SH-SY5Y (cell line): ENCODE data around the gene DBP.

Experiments
- GATA2 ChIP-seq: IDR thresholded peaks from 2 replicates; pipeline ENCODE4 v1.6.1; 2011; ENCODE audit warnings: mild to moderate bottlenecking, low read depth, low read length
- GATA3 ChIP-seq: IDR thresholded peaks from 2 replicates; pipeline ENCODE4 v1.6.1; 2011; ENCODE audit warnings: low read depth, mild to moderate bottlenecking, low read length, moderate library complexity

DNA sequence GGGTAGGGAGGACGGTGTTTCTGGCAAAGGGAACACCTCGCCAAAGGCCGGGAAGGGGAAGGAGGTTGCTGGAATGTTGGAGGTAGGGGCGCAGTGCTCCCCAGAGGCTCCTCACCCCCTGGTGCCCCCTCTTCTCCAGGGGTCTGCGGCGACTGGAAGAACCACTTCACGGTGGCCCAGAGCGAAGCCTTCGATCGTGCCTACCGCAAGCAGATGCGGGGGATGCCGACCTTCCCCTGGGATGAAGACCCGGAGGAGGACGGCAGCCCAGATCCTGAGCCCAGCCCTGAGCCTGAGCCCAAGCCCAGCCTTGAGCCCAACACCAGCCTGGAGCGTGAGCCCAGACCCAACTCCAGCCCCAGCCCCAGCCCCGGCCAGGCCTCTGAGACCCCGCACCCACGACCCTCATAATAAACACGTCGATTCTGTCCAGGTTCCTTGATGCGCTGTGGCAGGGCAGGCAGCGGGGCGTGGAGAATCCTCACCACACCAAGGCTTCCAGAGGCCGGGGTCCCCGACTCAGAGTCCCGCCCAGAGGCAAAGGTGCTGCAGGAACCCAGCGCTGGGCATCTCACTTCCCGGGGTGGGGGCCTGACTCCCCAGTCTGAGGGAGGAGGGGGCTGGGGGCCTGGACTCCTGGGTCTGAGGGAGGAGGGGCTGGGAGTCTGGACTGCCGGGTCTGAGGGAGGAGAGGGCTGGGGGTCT lies 38.0 kb downstream of the DBP start:
- TF ChIP-seq GATA3: no peak
- no peak for TF ChIP-seq GATA2
